Progenitor cell of endocrine pancreas (in vitro differentiated cells): ENCODE data around the gene BST2. TPM values are rescaled to one million over a fixed set of nuclear protein-coding genes. Genes with fewer than 3 reads are reported as not detected.

ENCODE experiments used
- DNase-seq: peaks from one replicate; pipeline ENCODE4 v3.0.0; 2021; ENCODE audit warnings: low spot score; ENCODE audit not compliant: unreplicated experiment
- H3K27ac Mint-ChIP-seq: 2 replicates; pipeline ENCODE4 v1.8.0; 2021; ENCODE audit warnings: mild to moderate bottlenecking, moderate library complexity, mixed read lengths
- H3K27me3 Mint-ChIP-seq: 2 replicates; pipeline ENCODE4 v1.8.0; 2021; ENCODE audit warnings: mixed read lengths
- H3K36me3 Mint-ChIP-seq: 2 replicates; pipeline ENCODE4 v1.8.0; 2022; ENCODE audit warnings: mixed read lengths; ENCODE audit not compliant: insufficient read depth
- H3K4me1 Mint-ChIP-seq: 2 replicates; pipeline ENCODE4 v1.8.0; 2021; ENCODE audit warnings: low read depth, mixed read lengths
- H3K4me3 Mint-ChIP-seq: 2 replicates; pipeline ENCODE4 v1.8.0; 2021; ENCODE audit warnings: low read depth, mild to moderate bottlenecking, moderate library complexity, mixed read lengths
- H3K9me3 Mint-ChIP-seq: 2 replicates; pipeline ENCODE4 v1.8.0; 2021; ENCODE audit warnings: low read depth, mixed read lengths
- total RNA-seq: library from RNA; stranded (reverse); gene quantifications from 2 replicates; pipeline ENCODE4 v1.2.1, GENCODE V29; 2021
- TF ChIP-seq, protein P1 (sequence below): fragments of 200-600 bp; sonication (generic); IDR thresholded peaks from one replicate; pipeline ENCODE4 v1.5.0; 2021; ENCODE audit warnings: antibody characterized with exemption, mild to moderate bottlenecking; ENCODE audit not compliant: unreplicated experiment

BST2 gene
- total RNA-seq, 1 donor from 2014 or later = 0.67 TPM

DNA sequence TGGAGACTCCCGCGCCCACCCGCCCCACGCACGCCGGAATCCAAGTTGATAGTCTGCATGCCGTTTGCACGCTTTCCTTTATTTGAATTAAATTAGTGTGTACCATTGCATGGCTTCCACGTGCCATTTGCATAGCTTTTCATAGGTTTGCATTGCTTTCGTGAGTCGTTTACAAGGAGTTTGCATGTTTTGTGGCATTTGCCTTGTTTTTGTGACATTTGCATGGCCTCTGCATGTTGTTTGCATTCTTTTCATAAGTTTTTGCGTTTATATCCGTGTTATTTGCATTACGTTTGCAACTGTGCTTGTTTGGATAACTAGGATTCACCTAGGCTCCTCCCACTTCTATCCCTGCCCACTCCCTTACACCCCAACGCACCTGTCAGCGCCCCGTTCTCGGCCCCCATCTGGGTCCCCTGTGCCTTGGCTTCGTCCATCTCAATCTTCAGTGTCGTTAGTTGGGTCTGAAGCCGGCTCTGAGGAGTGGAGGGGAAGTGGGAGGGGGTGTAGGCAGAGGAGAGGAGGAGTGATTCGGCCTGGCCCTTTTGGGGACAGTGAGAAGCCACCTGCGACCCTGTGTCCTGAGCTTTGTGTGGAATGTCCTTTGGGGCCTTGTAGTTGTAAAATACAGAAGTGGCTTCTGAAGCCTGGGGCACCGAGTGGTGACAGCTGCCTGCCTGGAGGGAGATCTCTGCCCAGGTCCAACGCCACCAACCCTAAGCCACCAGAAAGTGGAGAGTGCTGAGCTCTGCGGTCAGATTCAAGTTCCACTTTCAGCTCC, 13.9 kb downstream of the BST2 start:
- TF ChIP-seq, protein P1, sequence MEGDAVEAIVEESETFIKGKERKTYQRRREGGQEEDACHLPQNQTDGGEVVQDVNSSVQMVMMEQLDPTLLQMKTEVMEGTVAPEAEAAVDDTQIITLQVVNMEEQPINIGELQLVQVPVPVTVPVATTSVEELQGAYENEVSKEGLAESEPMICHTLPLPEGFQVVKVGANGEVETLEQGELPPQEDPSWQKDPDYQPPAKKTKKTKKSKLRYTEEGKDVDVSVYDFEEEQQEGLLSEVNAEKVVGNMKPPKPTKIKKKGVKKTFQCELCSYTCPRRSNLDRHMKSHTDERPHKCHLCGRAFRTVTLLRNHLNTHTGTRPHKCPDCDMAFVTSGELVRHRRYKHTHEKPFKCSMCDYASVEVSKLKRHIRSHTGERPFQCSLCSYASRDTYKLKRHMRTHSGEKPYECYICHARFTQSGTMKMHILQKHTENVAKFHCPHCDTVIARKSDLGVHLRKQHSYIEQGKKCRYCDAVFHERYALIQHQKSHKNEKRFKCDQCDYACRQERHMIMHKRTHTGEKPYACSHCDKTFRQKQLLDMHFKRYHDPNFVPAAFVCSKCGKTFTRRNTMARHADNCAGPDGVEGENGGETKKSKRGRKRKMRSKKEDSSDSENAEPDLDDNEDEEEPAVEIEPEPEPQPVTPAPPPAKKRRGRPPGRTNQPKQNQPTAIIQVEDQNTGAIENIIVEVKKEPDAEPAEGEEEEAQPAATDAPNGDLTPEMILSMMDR = no peak
- DNase-seq = no peak
- no peak overlapping the region for H3K27ac Mint-ChIP-seq
- peak overlapping the region; percentile 64 for H3K4me3 Mint-ChIP-seq
- peaks cover 11% of the 10 kb centered on the region for H3K27me3 Mint-ChIP-seq
- peaks cover 7% of the 10 kb centered on the region for H3K4me1 Mint-ChIP-seq
- peaks cover 3% of the 10 kb centered on the region for H3K36me3 Mint-ChIP-seq
- H3K9me3 Mint-ChIP-seq = peaks cover 4% of the 10 kb centered on the region

- Mint-ChIP-seq H3K36me3 (peaks cover 3% of the 10 kb centered on the region), H3K27ac (peak overlapping the region; percentile 42), H3K4me1 (peaks cover 7% of the 10 kb centered on the region), H3K27me3 (peaks cover 11% of the 10 kb centered on the region), H3K4me3 (peak overlapping the region; percentile 73), H3K9me3 (peaks cover 4% of the 10 kb centered on the region)
- peak; percentile 87 for DNase-seq
- TF ChIP-seq, protein P1 = peak; percentile 75
These were observed 14.6 kb downstream of the BST2 start for GRCh38 chr19:17390665-17391370.

DNA sequence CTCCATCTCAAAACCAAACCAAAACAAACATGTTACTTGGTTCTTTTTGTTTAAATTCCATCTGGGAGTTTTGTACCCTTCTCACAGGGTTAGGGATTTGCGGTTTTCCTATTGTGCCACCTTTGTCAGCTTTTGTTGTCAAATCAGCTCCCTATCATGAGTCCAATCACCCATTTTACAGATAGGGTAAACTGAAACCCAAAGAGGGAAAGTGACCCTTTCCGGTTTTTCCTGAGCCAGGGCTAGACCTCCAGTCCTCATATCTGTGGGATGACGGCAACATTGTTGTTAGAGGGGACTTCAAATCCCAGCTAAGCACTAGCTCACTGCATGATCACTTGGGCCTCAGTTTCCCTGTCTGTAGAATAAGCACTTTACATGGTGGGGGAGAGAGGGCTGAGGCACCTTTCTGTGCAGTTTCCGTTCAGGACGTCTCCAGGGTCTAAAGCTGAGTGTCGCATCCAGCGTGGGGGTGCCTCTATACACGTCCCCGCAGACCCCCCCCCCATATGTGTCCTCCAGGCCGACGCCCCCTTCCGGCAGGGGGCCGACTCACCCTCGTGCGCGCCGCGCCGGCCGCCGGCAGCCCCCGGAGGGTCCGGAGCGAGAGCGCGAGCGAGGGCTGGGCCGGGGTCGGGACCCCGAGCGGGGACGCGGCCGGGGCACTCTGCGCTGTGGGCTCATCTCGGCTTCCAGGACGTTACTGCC, 15.3 kb downstream of the BST2 start:
- Mint-ChIP-seq H3K4me3 (no peak overlapping the region), H3K27me3 (peaks cover 11% of the 10 kb centered on the region), H3K4me1 (peaks cover 7% of the 10 kb centered on the region), H3K9me3 (peaks cover 4% of the 10 kb centered on the region), H3K36me3 (peaks cover 3% of the 10 kb centered on the region), H3K27ac (no peak overlapping the region)
- TF ChIP-seq, protein P1 = peak; percentile 36
- DNase-seq = no peak

DNA sequence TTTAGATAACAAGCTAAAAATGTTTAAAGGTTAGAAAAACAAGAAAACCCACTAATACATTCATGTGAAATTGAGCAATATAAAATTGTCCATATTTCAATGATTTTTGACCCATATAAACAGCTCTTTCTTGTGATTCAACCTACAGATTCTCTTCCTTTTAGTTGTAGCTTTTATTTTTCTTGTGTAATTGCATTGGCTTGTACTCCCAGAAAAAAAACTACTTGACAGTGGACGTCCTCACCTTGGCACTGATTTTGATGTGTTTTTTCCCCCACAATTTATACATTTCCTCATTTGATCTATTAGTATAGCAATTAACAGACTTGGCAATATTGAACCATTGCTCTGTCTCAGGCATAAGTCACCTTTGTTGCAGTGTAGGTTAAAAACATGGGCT, 16.1 kb downstream of the BST2 start:
- Mint-ChIP-seq H3K4me3 (no peak overlapping the region), H3K4me1 (peaks cover 7% of the 10 kb centered on the region), H3K27ac (no peak overlapping the region), H3K36me3 (peaks cover 3% of the 10 kb centered on the region), H3K9me3 (peaks cover 4% of the 10 kb centered on the region), H3K27me3 (peaks cover 11% of the 10 kb centered on the region)
- TF ChIP-seq, protein P1 = no peak
- no peak for DNase-seq
